ENCODE data around the gene UBE2QL1.

The UBE2QL1 gene

GRCh38 chr5:6535594-6535993 lies 86.9 kb downstream of the UBE2QL1 start:
- DNase-seq (ENCODE audit: low spot score): no peak

GRCh38 chr5:6539060-6539459 lies 90.4 kb downstream of the UBE2QL1 start:
- DNase-seq (ENCODE audit: low spot score): no peak

- no peak for DNase-seq (ENCODE audit: low spot score)
Measured at GRCh38 chr5:6540111-6540827, 91.6 kb downstream of the UBE2QL1 start.

- no peak for DNase-seq (ENCODE audit: low spot score)
Measured at GRCh38 chr5:6541256-6542013, 92.8 kb downstream of the UBE2QL1 start.

GRCh38 chr5:6542421-6543345 lies 94.0 kb downstream of the UBE2QL1 start:
- DNase-seq (ENCODE audit: low spot score): no peak

- DNase-seq (ENCODE audit: low spot score): no peak
Measured at GRCh38 chr5:6543346-6543730, 94.7 kb downstream of the UBE2QL1 start.

- no peak for DNase-seq (ENCODE audit: low spot score)
Measured at GRCh38 chr5:6543830-6544560, 95.3 kb downstream of the UBE2QL1 start.

Data from hematopoietic multipotent progenitor cell treated with erythropoietin and hydrocortisone succinate and interleukin-3 and kit ligand, for 15 days (in vitro differentiated cells).